GM21529 (cell line): Measurements from ENCODE around the gene NKAPD1.
"Not testable (repeated sequence)": the region's sequence is repeated elsewhere in the genome, so short reads cannot be mapped to it uniquely, and the experiment has no call there.

ENCODE experiments used
- ATAC-seq: cut with Tn5 transposase; IDR thresholded peaks from one replicate; pipeline ENCODE4 v1.9.1; 2021; ENCODE audit not compliant: unreplicated experiment

NKAPD1 gene

GRCh38 chr11:112073941-112074811 is at the start of gene NKAPD1, which contains the start of gene PIH1D2:
NKAPD1 (plus strand) TSS chr11:112074299; CDS start chr11:112075575, 1,276 bp downstream.
PIH1D2 (minus strand) TSS chr11:112074017; CDS start chr11:112073174, 843 bp downstream.
- peak; percentile 84 for ATAC-seq

GRCh38 chr11:112024773-112025678 is 49.1 kb upstream of the NKAPD1 start, which contains the start of gene DLAT:
DLAT (plus strand) TSS chr11:112025408; CDS start chr11:112025473, 65 bp downstream.
- ATAC-seq: peak; percentile 71

GRCh38 chr11:112025707-112026106 is 48.4 kb upstream of the NKAPD1 start:
- ATAC-seq: no peak

DNA sequence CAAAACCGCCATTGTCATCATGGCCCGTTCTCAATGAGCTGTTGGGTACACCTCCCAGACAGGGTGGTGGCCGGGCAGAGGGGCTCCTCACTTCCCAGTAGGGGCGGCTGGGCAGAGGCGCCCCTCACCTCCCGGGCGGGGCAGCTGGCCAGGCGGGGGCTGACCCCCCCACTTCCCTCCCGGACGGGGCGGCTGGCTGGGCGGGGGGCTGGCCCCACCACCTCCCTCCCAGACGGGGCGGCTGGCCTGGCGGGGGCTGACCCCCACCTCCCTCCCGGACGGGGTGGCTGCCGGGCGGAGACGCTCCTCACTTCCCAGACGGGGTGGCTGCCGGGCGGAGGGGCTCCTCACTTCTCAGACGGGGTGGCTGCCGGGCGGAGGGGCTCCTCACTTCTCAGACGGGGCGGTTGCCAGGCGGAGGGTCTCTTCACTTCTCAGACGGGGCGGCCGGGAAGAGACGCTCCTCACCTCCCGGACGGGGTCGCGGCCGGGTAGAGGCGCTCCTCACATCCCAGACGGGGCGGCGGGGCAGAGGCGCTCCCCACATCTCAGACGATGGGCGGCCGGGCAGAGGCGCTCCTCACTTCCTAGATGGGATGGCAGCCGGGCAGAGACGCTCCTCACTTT is 47.2 kb upstream of the NKAPD1 start:
- ATAC-seq: not testable (repeated sequence)

GRCh38 chr11:112029460-112029859 is 44.6 kb upstream of the NKAPD1 start:
- no peak for ATAC-seq

DNA sequence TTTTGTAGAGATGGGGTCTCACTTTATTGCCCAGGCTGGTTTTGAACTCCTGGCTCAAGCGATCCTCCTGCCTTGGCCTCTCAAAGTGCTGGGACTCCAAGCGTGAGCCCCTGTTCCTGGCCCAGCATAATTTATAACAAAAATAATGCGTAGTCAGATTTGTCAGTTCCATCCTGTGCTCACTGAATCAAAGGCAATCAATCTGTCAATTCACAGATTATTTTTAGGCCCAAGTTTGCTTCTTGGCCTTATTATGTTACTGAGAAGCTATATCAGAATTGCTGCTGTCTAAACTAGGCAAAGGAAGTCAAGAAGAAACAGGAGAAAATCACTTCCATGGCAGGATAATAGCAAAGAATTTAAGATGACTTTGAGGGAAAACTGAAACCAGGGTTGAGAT is 40.2 kb upstream of the NKAPD1 start:
- no peak for ATAC-seq

DNA sequence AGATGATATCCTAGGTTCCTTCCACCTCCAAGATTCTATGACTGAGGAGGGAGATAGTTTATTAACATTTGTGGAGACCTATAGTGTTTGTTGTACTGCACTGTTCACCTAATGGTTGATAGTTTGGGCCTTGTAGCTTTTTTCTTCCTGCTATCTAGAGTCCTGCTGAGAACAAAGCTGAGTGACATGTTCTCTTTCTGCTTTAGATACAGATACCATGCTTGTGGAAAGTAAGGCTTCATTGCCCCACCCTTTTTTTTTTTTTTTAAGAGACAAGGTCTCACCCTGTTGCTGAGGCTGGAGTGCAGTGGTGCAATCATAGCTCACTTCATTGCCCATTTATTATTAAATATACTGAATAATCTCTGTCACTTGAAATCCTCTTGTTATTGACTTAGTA is 36.6 kb upstream of the NKAPD1 start:
- ATAC-seq: no peak

- ATAC-seq: no peak
These were observed 31.7 kb upstream of the NKAPD1 start for GRCh38 chr11:112042161-112042960.

DNA sequence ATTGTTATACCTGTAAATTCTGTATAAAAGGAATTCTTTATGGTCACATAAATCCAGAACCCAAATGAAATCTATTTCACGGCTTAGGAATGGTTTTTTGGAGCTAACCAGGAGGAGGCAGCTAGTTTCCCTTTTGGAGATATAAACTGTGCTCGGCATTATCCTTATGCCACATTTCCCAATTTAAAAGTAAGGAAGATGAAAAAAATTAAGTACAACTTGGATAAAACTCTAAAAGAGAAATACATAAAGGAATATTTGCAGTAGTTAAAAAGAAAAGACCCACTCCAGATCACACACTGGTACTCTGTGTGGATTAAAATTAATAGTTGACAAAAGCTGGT is 31.2 kb upstream of the NKAPD1 start:
- no peak for ATAC-seq

DNA sequence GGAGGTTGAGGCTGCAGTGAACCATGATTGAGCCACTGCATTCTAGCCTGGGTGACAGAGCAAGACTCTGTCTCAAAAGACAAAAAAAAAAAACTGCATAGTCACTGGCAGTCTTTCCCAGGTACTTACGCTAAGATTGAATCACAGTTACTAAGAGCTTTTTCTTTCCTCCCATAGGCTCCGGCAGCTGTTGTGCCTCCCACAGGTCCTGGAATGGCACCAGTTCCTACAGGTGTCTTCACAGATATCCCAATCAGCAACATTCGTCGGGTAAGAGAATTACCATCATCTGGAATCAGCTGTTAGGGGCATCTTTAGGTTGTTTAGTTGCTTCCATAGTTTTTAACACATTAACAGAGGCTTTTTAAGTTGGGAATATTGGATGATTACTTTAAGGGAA is 29.1 kb upstream of the NKAPD1 start:
- no peak for ATAC-seq

DNA sequence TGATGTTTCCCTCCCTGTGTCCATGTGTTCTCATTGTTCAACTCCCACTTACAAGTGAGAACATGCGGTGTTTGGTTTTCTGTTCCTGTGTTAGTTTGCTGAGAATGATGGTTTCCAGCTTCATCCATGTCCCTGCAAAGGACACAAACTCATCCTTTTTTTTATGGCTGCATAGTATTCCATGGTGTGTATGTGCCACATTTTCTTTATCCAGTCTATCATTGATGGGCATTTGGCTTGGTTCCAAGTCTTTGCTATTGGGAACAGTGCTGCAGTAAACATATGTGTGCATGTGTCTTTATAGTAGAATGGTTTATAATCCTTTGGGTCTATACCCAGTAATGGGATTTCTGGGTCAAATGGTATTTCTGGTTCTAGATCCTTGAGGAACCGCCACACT is 27.5 kb upstream of the NKAPD1 start:
- not testable (repeated sequence) for ATAC-seq

GRCh38 chr11:112048256-112048655 is 25.8 kb upstream of the NKAPD1 start:
- ATAC-seq: not testable (repeated sequence)

DNA sequence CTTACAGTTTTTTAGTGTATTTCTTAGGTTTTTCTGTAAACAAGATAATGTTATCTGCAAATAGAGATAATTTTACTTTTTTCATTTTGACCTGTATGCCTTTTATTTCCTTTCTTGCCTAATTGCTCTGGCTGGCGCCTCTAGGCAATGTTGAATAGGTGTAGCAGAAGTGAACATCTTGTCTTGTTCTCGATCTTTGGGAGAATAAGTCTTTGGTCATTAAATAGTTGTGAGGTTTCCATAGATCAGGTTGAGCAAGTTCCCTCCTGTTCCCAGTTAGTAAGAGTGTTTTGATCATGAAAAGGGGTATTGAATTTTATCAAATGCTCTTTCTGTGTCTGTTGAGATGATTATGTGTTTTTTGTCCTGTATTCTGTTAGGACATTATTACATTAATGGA is 24.3 kb upstream of the NKAPD1 start:
- no peak for ATAC-seq

- peak; percentile 93 for ATAC-seq
These were observed 23.4 kb upstream of the NKAPD1 start for GRCh38 chr11:112050721-112051120.

- ATAC-seq: no peak
These were observed 22.3 kb upstream of the NKAPD1 start for GRCh38 chr11:112051768-112052167.

DNA sequence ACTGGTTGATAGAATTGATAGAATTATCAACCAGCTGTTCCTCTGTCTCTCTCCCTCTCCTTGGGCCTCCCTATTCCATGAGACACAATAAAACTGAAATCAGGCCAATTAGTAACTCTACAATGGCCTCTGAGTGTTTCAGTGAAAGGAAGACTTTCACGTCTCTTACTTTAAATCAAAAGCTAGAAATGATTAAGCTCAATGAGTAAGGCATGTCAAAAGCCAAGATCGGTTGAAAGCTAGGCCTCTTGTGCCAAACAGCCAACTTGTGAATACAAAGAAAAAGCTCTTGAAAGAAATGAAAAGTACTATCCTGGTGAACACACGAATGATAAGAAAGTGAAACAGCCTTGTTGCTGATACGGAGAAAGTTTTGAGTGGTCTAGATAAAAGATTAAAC is 16.9 kb upstream of the NKAPD1 start:
- no peak for ATAC-seq

DNA sequence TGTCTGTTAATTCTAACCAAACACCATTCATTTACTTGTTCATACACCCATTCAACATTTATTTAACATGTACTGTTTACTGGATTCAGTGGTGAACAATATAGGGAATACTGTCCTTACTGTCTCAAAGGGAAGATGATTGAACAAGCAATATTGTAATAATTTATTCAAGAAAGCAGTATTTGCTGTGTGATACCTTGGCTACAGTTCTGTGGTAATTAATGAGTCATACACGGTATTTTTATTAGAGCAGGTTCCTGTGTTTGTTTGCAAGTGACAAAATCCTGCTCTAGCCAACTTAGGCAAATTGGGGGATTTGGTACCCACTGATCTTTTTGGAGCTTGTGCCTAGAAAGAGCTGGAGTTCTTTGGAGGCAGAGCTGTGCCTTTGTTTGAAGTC is 16.0 kb upstream of the NKAPD1 start:
- no peak for ATAC-seq

- ATAC-seq: no peak
These were observed 11.2 kb upstream of the NKAPD1 start for GRCh38 chr11:112062923-112063322.

DNA sequence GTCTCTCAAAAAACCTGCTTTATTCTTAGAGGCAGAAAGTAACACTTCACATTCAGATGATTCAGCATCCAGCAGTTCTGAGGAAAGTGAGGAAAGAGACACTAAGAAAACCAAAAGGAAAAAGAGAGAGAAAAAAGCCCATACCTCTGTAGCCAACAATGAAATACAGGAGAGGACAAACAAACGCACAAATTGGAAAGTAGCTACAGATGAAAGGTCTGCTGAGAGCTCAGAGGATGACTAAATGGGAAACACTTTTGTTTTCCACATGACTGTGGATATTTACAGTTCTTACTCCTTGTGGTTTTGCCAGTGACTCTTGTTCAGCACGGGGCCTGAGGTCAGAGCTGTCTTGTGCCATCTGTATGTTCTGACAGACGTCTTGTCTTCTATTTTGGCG is 8.6 kb downstream of the NKAPD1 start:
- no peak for ATAC-seq

GRCh38 chr11:112085822-112086421 is 11.8 kb downstream of the NKAPD1 start:
- peak; percentile 38 for ATAC-seq
